Left lung (tissue), 10 donors: ENCODE measurements around the gene TCP11. TPM values are rescaled to one million over a fixed set of nuclear protein-coding genes. Genes with fewer than 3 reads are reported as not detected.

Experiments used
- ATAC-seq: fragments of 200-7000 bp; cut with Tn5 transposase; one replicate; pipeline ENCODE4 v1.9.1; 2020; ENCODE audit warnings: moderate library complexity
- DNase-seq, 4 donors: peaks; one replicate each; pipeline ENCODE4 v3.0.0-alpha.2; 2013 to 2020
- H3K27ac ChIP-seq, 2 donors: fragments of 200-600 bp; sonication (generic) in 1 of 2; one replicate each; pipeline versions ENCODE4 v1.5.0 to v1.8.0; 2020 to 2021
- H3K27me3 ChIP-seq, 2 donors: fragments of 200-600 bp; sonication (generic) in 1 of 2; one replicate each; pipeline versions ENCODE4 v1.5.0 to v1.8.0; 2020 to 2021
- H3K36me3 ChIP-seq, 2 donors: fragments of 200-600 bp; sonication (generic) in 1 of 2; one replicate each; pipeline versions ENCODE4 v1.5.0 to v1.8.0; 2020 to 2021
- H3K4me1 ChIP-seq, 2 donors: fragments of 200-600 bp; one replicate each; pipeline ENCODE4 v1.8.0; 2021
- H3K4me3 ChIP-seq, 2 donors: fragments of 200-600 bp; sonication (generic) in 1 of 2; one replicate each; pipeline versions ENCODE4 v1.5.0 to v1.8.0; 2020 to 2021; ENCODE audit warnings: mild to moderate bottlenecking in 1 of 2
- H3K9me3 ChIP-seq, 2 donors: fragments of 200-600 bp; sonication (generic) in 1 of 2; one replicate each; pipeline versions ENCODE4 v1.5.0 to v1.8.0; 2020 to 2021
- intact Hi-C, 2 donors: fragments of 100-400 bp; cut with DNase I; formaldehyde crosslinking; loops; one replicate each; pipeline versions ENCODE4 v1.11.2 to v1.14.2; 2022
- polyA plus RNA-seq, 6 donors: library from polyadenylated mRNA; unstranded; fragments of 120-200 nt; gene quantifications; one replicate each; pipeline ENCODE4 v1.2.1, GENCODE V29; 2013; ENCODE audit not compliant: insufficient read length in 6 of 6
- total RNA-seq, 2 donors: library from RNA; stranded (reverse); fragmentation: NEBNext Ultra II Directional; extraction: Animal tissue kit (Norgen Biotek cat#: 25700); gene quantifications; one replicate each; pipeline ENCODE4 v1.2.1, GENCODE V29; 2021
- TF ChIP-seq, protein P1 (sequence below), 2 donors: fragments of 200-600 bp; sonication (generic) in 1 of 2; IDR thresholded peaks; one replicate each; pipeline versions ENCODE4 v1.5.0 to v1.8.0; 2021; ENCODE audit warnings: antibody characterized with exemption in 2 of 2
- donor health status: DM: no; HTN: yes; CAD: no.
- donor health status: DM: no; HTN: no; CAD: no.

TCP11 gene
- total and polyA plus RNA-seq, 8 donors, result 0.35 to 1.6 (median 0.69) TPM; not detected in 1

DNA sequence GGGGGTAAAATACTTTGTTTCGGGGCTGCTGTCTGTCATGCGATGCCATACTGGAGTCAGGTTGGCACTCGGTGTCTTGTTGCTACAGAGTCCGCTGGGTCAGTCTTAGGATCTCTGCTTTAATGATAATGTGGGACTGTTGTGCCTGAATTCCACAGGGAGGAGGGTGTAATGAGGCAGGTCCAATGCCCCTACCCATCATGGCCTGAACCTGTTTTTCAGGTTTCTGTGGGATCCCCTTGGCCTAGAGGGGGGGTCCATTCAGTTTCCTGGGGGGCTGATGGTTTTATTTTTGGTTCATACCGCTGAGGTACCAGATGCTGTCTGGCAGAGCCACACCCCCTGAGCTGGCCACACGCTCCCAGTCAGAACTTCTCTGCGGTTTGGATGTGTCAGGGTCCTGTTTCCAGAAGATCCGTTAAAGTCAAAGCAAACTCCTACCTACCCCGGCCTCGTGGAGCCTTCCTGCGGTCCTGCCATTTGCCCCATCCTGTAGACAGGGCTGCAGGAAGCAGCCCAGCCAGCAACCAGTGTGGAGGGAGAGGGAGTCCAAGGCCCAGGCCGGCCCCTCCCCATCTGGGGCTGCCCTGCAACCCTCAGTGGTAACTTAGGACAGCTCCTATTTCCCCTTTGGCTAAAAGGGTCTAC is 69.7 kb downstream of the TCP11 start:
- Histone ChIP-seq H3K27me3 (no peaks in the 10 kb centered on the region), H3K36me3 (peaks cover 0 to 68% of the 10 kb centered on the region in 2 donors), H3K4me3 (no peak overlapping the region), H3K27ac (no peak overlapping the region), H3K9me3 (no peaks in the 10 kb centered on the region), H3K4me1 (no peaks in the 10 kb centered on the region)
- TF ChIP-seq, protein P1, sequence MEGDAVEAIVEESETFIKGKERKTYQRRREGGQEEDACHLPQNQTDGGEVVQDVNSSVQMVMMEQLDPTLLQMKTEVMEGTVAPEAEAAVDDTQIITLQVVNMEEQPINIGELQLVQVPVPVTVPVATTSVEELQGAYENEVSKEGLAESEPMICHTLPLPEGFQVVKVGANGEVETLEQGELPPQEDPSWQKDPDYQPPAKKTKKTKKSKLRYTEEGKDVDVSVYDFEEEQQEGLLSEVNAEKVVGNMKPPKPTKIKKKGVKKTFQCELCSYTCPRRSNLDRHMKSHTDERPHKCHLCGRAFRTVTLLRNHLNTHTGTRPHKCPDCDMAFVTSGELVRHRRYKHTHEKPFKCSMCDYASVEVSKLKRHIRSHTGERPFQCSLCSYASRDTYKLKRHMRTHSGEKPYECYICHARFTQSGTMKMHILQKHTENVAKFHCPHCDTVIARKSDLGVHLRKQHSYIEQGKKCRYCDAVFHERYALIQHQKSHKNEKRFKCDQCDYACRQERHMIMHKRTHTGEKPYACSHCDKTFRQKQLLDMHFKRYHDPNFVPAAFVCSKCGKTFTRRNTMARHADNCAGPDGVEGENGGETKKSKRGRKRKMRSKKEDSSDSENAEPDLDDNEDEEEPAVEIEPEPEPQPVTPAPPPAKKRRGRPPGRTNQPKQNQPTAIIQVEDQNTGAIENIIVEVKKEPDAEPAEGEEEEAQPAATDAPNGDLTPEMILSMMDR (IDR thresholded peaks at IDR 0.05), result no peak
- no peak for ATAC-seq
- intact Hi-C loops, result no loop called here
- no peak for DNase-seq

GRCh38 chr6:35070111-35070510 is 71.0 kb downstream of the TCP11 start:
- Histone ChIP-seq H3K27ac (no peak overlapping the region), H3K36me3 (peaks cover 0 to 71% of the 10 kb centered on the region in 2 donors), H3K27me3 (no peaks in the 10 kb centered on the region), H3K4me3 (no peak overlapping the region), H3K9me3 (no peaks in the 10 kb centered on the region), H3K4me1 (no peaks in the 10 kb centered on the region)
- TF ChIP-seq, protein P1 (IDR thresholded peaks at IDR 0.05), result no peak
- intact Hi-C loops, result no loop called here
- DNase-seq (no peak), ATAC-seq (no peak)

DNA sequence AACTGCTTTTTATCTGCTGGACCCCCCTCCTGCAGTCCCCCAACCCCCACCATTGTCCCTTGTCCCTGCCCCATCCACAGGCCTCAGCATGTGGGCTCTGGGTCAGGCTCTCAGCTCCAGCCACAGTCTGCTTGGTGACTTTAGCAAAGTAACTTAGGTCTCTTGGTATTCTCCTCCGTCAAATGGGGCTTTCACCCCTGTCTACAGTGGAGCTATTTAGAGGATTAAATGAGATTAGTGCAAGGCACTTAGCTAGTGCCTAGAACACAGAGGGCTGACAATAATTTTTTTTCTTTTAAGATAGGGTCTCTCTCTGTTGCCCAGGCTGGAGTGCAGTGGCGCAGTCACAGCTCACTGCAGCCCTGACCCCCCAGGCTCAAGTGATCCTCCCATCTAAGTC is 71.9 kb downstream of the TCP11 start:
- Histone ChIP-seq H3K27ac (no peak overlapping the region), H3K36me3 (peaks cover 0 to 73% of the 10 kb centered on the region in 2 donors), H3K4me3 (no peak overlapping the region), H3K9me3 (no peaks in the 10 kb centered on the region), H3K27me3 (no peaks in the 10 kb centered on the region), H3K4me1 (no peaks in the 10 kb centered on the region)
- DNase-seq, result no peak
- intact Hi-C loops, result no loop called here
- TF ChIP-seq, protein P1 (IDR thresholded peaks at IDR 0.05), result no peak
- ATAC-seq, result no peak

DNA sequence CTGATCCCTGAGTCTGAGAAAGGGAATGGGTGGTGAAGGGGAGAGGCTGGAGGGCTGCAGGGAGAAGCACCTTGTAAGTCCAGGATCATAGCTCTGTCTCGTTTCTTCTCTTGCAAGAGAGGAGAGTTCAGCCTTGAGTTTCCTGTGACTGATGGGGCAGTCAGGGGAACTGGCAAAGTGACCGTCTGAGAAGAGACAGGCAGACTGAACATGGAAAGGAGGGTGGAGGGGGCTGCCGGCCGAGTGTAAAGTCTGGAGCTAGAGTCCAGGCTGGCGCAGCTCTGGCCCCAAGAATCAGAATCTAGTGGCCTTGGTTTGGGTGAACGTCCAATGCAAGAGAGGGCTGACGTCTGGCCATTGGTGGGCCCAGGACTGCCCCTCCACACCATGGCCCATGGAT is 72.5 kb downstream of the TCP11 start:
- ATAC-seq (no peak), DNase-seq (no peak)
- Histone ChIP-seq H3K27me3 (no peaks in the 10 kb centered on the region), H3K9me3 (no peaks in the 10 kb centered on the region), H3K27ac (no peak overlapping the region), H3K36me3 (peaks cover 0 to 73% of the 10 kb centered on the region in 2 donors), H3K4me1 (no peaks in the 10 kb centered on the region), H3K4me3 (no peak overlapping the region)
- intact Hi-C loops, result no loop called here
- TF ChIP-seq, protein P1 (IDR thresholded peaks at IDR 0.05), result no peak

DNA sequence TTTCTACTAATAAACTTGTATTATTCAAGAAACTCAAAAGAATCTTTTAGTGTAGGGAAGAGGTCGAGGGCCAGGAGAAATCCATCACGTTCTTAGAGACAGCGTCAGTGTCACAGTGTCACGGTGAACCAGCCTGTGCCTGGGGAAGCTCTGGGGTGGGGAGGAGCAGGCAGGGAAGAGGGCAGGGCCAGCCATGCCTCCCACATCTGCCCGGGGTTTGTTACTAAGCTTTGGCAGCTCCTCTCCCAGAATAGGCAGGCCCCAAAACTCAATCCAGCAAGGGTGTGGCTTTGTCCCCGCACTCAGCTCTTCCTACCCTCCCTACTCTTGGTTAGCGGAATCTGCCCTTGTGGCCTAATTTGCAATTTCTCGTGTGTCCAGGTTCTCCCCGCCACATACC is 72.9 kb downstream of the TCP11 start:
- H3K27ac ChIP-seq, result no peak overlapping the region
- no peaks in the 10 kb centered on the region for H3K9me3 ChIP-seq
- intact Hi-C loops, result no loop called here
- ATAC-seq, result no peak
- TF ChIP-seq, protein P1 (IDR thresholded peaks at IDR 0.05), result no peak
- peaks cover 0 to 74% of the 10 kb centered on the region in 2 donors for H3K36me3 ChIP-seq
- no peak for DNase-seq
- H3K4me3 ChIP-seq, result no peak overlapping the region
- H3K4me1 ChIP-seq, result peaks cover 0 to 4% of the 10 kb centered on the region in 2 donors
- H3K27me3 ChIP-seq, result no peaks in the 10 kb centered on the region

Other genes starting within 250 kb of the TCP11 start
- 1 to 10 TPM; 2.2 TPM for gene SCUBE3, start 72.6 kb upstream of the TCP11 start, total RNA-seq
- gene SCUBE3, start 72.6 kb upstream of the TCP11 start, polyA plus RNA-seq, result 1 to 10 TPM; 3.5 to 4.7 (median 4.3) TPM
- gene ZNF76, start 118.4 kb upstream of the TCP11 start, total RNA-seq, result 10 to 100 TPM; 28.3 to 32.5 TPM
- gene ZNF76, start 118.4 kb upstream of the TCP11 start, polyA plus RNA-seq, result 10 to 100 TPM; 36.8 to 44.4 (median 42.4) TPM
- 10 to 100 TPM in 1 of 2 donors, 1 to 10 TPM in 1; 9.9 to 21.9 TPM for gene DEF6, start 156.5 kb upstream of the TCP11 start, total RNA-seq
- 1 to 10 TPM; 6.4 to 9.2 (median 7.5) TPM for gene DEF6, start 156.5 kb upstream of the TCP11 start, polyA plus RNA-seq
- 10 to 100 TPM; 23.5 to 28.4 TPM for gene PPARD, start 201.2 kb upstream of the TCP11 start, total RNA-seq
- 10 to 100 TPM; 21.0 to 25.4 (median 23.9) TPM for gene PPARD, start 201.2 kb upstream of the TCP11 start, polyA plus RNA-seq